ENCODE measurements around the gene KYAT1. TPM values are rescaled to one million over a fixed set of nuclear protein-coding genes. Genes with fewer than 3 reads are reported as not detected.
A peak's percentile ranks its signal among the peaks of the same experiment; 100 is the strongest.

The KYAT1 gene
- total RNA-seq, 1 experiment from 2014 or later = 14.6 TPM

GRCh38 chr9:128882677-128883603 lies 1.2 kb upstream of the KYAT1 start:
- DNase-seq = no peak
- peak overlapping the region; percentile 96 to 99 (median 98) for H3K27ac Mint-ChIP-seq
- peaks cover 31% of the 10 kb centered on the region; the same call in 1 of the 2 replicates for H3K79me2 ChIP-seq (ENCODE audit: insufficient read depth, low read length)
- no peak overlapping the region for H3K27ac ChIP-seq (ENCODE audit: insufficient read length, low read depth, low read length)
- peaks cover 22 to 41% (median 24%) of the 10 kb centered on the region in 3 experiments for H3K36me3 Mint-ChIP-seq (ENCODE audit: insufficient read depth in 1 of 3, low read depth in 3 of 3)
- peaks cover 2% of the 10 kb centered on the region; the same call in 1 of the 2 replicates for H3K27me3 Mint-ChIP-seq (ENCODE audit: low read depth)
- peak overlapping the region; percentile 91 for H3K9ac ChIP-seq (ENCODE audit: extremely low read depth, insufficient read length, low read length)
- H2BK20ac ChIP-seq (ENCODE audit: low read depth, low read length, poor library complexity, severe bottlenecking) = no peak overlapping the region
- no peak overlapping the region for H2BK120ac ChIP-seq (ENCODE audit: low read depth, low read length, poor library complexity, severe bottlenecking)
- peak overlapping the region; percentile 5; the same call in 1 of the 2 replicates for H3K14ac ChIP-seq (ENCODE audit: insufficient read depth, low read length)
- H3K4me1 Mint-ChIP-seq = peaks cover 38 to 39% of the 10 kb centered on the region in 2 experiments
- no peaks in the 10 kb centered on the region for H3K9me3 ChIP-seq (ENCODE audit: control insufficient read depth, low read depth, low read length)
- peak overlapping the region; percentile 7 for H3K18ac ChIP-seq (ENCODE audit: insufficient read length, low read depth, low read length)
- no peak overlapping the region for H2BK12ac ChIP-seq (ENCODE audit: insufficient read length, low read depth, low read length)
- H3K79me1 ChIP-seq (ENCODE audit: insufficient read depth, low read depth, low read length, poor library complexity, severe bottlenecking) = peaks cover 4% of the 10 kb centered on the region
- H2BK15ac ChIP-seq (ENCODE audit: low read depth, low read length) = no peak overlapping the region
- no peak overlapping the region for H2AK5ac ChIP-seq (ENCODE audit: insufficient read length, low read length)
- peaks cover 3% of the 10 kb centered on the region; the same call in 1 of the 2 replicates for H3K4me1 ChIP-seq (ENCODE audit: insufficient read depth, low read length)
- H4K5ac ChIP-seq (ENCODE audit: insufficient read length, low read depth, low read length) = no peak overlapping the region
- no peaks in the 10 kb centered on the region; a peak in 1 of 5 replicates for H3K9me3 Mint-ChIP-seq
- H3K27me3 ChIP-seq (ENCODE audit: insufficient read depth, low read length) = no peaks in the 10 kb centered on the region
- H3K23ac ChIP-seq (ENCODE audit: insufficient read length, low read depth, low read length) = no peak overlapping the region
- H2BK5ac ChIP-seq (ENCODE audit: insufficient read length, low read length) = no peak overlapping the region
- H3K4me3 Mint-ChIP-seq = peak overlapping the region; percentile 95 to 99
- no peak overlapping the region for H3T11ph ChIP-seq (ENCODE audit: low read length)
- peak overlapping the region; percentile 58 for H3K4me2 ChIP-seq (ENCODE audit: insufficient read depth, insufficient read length, low read length)
- H3K4ac ChIP-seq (ENCODE audit: low read depth, low read length) = no peak overlapping the region
- H3K56ac ChIP-seq (ENCODE audit: insufficient read length, low read depth, low read length) = no peak overlapping the region
- no peaks in the 10 kb centered on the region for H4K20me1 ChIP-seq (ENCODE audit: control insufficient read depth, insufficient read depth, insufficient read length)
- TF ChIP-seq CTCF (conservative IDR thresholded peaks at IDR 0.05) = no peak
- no peak overlapping the region for H2AFZ ChIP-seq (ENCODE audit: low read length)
- H3K23me2 ChIP-seq (ENCODE audit: insufficient read length, low read depth, low read length, poor library complexity, severe bottlenecking) = peaks cover 11% of the 10 kb centered on the region
- no peak overlapping the region for H4K8ac ChIP-seq (replicated peaks; ENCODE audit: insufficient read length, low read depth, low read length)
- WGBS (ENCODE audit: extremely low coverage, insufficient read length, low lambda C conversion rate) = no CpG with 5 or more reads among the region's 19 CpGs
- no peak overlapping the region for H4K91ac ChIP-seq (ENCODE audit: insufficient read length, low read depth, low read length)
